ENCODE measurements around the gene CTTNBP2.

- TF ChIP-seq CTCF (IDR thresholded peaks at IDR 0.05; ENCODE audit: low read length) (no peak), EZH2phosphoT487 (IDR thresholded peaks at IDR 0.05; ENCODE audit: low read length) (no peak), EZH2 (optimal IDR thresholded peaks at IDR 0.05; ENCODE audit: low read depth, low read length) (no peak)
Measured at GRCh38 chr7:117762055-117762454, 111.2 kb downstream of the CTTNBP2 start.
